Dedifferentiated amniotic fluid mesenchymal stem cell (primary cell): Measurements from ENCODE around the gene LYRM2.
A peak's percentile ranks its signal among the peaks of the same experiment; 100 is the strongest.

Source experiments
- DNase-seq: peaks from one replicate; pipeline ENCODE4 v3.0.0-alpha.2; 2016; ENCODE audit errors: extremely low spot score

The LYRM2 gene, protein sequence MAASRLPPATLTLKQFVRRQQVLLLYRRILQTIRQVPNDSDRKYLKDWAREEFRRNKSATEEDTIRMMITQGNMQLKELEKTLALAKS

DNA sequence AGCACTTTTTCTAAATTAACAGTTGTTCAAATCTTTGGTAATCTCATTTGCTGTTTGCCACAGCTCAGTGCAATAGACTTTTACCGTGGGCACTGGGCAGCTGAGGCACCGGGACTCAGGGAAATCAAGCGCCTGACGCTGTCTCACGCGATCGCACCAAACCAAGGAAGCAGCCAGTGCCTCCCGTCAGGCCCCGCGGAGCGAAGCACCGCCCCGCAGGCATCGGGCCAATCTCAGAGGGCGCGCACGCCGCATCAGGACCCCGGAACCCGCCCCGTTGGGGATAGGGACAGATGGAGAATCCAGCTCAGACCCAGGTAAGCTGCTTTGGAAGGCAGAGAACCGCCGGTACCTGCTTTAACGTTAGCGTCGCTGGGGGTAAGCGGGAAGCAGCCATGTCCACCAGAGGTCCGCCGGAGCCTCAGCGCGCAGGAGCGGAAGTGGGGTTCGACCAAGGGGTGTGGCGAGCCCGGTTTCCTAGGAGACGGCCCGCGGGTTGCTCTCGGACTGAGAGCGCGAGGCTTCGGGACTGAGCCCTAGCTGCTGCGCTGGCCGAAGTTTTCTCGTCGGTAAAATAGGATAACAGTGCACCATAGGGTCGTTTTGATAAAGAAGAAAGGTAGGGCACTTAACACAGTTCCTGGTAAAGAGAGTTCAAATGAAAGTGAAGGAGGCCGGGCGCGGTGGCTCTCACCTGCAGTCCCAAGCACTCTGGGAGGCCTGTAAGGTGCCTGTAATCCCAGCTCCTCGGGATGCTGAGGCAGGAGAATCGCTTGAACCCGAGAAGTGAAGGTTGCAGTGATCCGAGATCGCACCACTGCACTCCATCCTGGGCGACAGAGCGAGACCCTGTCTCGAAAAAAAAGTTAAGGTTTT is at the start of gene LYRM2:
Gene LYRM2 (minus strand): TSS at position 428 of the 876 bp plus-strand sequence. CDS start 31 bp downstream, at position 397.
- DNase-seq: peak; percentile 95

DNA sequence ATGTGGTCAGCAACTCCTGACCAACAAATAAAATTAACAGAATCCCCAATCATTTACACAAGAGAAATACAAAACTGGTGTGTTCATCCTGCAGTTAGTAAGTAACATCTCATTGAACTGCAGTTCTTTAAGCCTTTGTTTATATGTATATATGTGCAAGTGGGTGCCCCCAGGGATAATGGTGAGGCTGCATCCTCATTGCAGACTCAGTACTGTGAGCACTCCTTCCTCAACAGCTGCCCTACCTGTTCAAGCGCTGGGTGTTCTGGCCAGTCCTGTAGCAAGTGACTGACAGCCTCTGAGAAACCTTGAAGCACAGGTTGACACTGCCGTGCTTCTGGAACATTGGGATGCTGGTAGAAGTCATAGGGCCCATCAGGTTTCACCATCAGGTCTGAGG is 49.8 kb upstream of the LYRM2 start:
- no peak for DNase-seq

DNA sequence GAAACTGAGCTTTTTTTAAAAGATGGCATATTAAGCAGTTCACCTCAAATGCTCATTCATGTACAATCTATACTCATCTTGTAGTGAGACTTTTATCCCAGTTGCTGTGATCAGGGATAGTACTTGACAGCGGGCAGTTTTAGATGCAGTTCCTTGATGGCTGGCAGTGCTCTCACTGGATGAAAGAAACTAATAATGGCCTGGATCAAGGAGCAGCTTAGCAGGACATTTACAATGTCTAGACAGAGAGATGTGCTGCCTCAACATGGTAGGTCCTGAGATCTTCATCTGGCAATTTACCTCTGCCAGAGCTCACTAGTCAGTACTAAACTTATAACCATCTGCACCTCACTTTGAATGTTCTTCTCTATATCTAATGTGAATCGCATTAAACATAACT is 46.8 kb upstream of the LYRM2 start:
- DNase-seq: no peak

DNA sequence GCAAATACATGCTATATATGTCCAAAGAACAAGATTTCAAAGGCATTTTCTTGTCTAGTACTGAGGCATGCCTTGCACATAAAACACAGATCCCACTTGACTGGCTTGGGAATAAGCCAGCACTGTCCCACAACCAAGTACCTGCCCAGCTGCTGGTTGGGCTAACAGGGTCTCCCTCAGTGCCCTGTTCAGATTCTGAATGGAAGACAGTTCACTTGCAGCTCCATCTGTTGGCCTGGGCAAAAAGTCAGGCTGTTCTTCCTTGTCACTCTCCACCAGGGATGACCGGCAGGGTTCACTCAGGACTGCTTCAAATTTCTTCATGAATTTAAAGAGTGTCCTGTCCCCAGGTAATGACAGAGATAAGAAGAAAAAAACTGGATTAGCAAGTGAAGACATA is 44.4 kb upstream of the LYRM2 start:
- DNase-seq: no peak

DNA sequence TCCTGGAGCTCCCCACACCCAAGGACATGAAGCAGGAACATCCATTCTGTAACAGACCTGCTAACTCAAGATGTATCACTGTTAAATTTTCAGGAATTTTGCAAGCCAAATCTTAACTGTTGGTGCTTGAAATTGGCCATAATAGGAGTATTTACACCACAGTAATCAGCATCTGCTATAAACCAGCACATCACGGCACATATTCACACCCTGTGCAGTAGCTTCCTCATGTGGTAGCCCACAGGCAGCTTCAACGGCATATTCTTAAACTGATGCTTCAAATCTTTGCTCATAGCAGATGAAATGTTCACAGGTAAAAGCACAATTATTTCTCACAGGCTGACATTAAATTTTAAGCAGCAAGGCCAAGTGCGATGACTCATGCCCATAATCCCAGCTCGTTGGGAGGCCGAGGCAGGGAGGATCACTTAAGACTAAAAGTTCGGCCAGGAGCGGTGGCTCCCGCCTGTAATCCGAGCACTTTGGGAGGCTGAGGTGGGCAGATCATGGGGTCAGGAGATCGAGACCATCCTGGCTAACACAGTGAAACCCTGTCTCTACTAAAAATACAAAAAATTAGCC is 43.5 kb upstream of the LYRM2 start:
- DNase-seq: no peak

DNA sequence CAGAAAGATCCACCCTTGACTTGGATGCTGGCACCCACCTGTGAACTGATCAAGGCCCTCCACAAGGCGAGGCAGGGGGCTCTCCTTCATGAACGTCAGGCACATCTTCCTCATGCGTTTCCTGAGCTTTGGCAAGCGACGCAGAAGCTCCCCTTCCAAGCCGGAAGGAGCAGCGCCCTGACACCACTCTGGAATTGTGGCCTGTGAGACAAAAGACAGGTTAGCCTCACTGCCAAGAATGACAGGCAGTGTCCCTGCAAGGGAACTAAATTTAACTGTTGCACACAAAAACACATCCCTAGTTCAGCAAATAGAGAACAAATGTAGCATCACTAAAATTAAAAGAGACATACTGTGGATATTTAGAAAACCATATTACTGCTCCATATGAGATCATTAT is 42.0 kb upstream of the LYRM2 start:
- DNase-seq: no peak

DNA sequence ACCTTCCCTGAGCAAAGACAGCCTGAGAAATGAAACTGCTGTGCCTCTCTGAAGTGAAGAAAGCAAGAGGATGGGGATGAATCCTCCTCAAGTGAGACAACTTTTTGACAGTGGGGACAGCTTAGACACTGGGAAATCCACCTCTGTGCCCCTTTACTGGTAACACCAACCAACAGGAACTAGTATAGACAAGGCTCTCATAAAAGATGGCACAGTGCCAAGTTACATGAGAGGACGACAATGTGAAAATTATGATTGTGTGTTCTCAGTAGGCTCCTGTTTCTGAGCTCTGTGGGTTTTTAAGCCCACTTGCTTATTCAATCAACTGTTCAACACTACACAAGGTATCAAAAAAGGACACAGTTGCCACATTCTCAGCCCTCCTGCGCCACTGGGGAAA is 41.6 kb upstream of the LYRM2 start:
- DNase-seq: no peak

DNA sequence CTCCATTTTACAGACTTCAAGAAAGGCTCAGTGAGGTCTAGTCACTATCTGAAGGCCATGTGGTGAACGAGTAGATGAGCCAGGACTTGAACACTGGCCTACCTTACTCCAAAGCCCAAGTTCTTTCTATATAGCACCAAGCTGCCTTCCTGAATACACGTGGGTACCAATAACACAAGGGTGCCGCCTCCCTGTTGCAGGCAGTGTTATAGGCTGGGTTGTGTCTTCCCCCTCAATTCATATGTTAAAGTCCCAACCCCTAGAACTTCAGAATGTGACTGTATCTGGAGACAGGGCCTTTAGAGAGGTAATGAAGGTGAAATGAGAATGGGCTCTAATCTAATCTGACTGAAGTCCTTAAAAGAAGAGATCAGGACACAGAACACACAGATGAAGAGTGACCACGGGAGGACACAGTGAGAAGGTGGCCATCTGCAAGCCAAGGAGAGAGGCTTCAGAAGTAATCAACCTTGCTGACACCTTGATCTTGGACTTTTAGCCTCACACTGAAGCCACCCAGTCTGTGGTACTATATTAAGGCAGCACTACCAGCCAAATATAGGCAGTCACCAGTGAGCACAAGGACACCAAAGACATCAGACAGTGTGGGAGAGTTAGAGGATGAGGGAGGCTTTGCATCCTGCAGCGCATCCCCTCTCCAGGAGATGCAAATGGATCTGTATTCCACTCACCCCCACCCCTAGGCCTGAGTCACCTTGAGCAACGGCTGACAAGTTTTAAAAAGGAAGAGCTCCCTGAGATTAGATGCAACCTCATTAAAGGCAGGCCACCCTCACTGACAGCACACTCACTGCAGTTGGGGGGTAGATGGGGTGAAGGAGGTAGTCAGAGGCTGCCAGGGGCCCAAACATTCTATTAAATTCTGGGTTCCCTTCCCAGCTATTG is 40.9 kb upstream of the LYRM2 start:
- DNase-seq: no peak

DNA sequence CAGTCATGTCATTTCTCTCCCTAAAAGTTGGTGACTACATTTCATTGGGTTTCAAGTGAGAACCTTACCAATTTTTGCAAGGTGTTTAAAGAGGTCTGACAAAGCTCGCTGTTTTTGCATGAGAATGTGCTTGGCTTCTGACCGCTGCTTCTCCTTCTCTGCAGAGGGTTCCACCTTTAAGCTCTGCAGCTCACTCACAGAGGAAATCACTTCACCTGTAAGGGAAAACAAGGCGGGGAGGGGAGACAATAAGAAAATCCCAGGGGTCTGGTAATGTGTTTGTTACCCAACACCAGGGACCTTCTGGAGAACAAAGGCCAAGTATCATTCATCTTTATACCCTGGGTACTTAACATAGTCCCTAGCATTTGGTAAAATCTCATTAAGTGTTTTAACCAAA is 40.0 kb upstream of the LYRM2 start:
- no peak for DNase-seq

DNA sequence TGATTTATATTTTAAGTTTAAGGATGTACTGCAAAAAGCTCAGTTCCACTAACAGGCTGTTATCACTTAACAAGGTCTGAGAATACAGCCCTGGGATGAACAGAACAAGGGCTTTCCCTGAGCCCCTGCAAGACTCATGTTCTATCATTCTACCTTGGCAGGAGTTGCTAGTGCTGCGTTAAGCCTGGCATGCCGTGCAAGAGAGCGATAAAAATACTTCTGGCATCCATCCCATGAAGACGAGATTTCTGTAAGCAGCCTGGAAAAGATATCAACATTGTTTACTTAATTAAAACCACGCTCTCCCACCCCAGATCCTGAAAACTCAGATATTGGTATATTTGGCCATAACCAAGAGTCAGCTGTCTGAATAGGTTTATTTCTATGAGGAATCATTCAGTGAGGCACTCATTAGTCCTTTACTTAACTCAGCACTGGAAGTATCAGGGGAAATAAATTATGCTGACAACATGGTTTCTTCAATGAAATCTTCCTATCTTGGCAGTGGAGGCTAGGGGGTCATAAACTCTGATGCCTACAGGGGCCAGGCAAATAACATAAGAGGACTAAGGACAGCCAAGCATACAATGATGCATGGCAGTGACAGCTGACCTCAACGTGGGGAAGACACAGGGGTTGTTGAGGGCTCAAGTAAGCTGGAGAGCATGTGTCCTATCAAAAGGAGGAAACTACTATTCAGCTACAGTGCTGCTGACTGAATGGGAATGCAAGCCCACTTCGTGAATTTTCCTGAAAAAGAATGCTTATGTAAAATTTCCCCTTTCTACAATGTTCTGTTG is 37.6 kb upstream of the LYRM2 start:
- DNase-seq: no peak

DNA sequence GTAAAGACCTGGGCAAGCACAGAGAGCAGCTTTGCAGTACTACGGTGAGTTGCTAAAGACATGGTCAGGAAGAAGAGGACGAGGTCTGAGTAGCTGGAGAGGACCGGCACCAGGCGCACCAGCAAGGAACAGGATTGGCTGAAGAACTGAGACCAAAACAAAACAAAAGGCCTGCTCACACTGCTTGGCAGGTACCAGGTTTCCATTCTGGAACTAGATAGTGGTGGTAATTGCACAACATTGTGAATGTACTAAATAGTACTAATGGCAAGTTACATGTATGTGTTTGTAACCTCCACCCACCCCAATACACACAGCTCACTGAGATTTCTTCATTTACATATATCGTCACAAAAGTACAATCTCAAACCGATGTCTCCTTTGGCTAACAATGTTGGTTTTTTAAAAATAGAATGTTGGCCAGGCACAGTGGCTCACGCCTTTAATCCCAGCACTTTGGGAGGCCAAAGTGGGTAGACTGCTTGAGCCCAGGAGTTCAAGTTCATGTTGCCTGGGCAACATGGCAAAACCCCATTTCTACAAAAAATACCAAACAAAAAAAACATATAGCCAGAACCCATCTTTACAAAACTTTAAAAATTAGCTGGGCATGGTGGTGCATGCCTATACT is 32.5 kb upstream of the LYRM2 start:
- DNase-seq: no peak

DNA sequence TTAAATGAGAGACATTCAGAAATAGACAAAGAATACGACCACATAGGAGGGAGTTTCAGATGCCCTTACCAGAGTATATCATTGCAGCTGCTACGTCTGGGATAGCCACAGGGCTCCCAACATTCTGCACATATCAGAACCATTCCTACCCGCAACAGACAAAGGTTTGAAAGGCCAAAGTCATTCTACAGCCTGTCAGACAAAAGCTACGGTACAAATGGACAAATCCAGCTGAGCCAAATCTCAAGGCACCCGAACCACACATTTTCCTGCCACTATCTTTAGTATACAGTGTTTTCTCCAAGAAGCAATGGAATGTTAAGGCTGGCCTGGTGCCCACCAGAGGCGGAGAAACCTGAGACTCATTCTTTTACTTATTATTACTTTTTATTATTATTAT is 30.5 kb upstream of the LYRM2 start:
- DNase-seq: no peak

DNA sequence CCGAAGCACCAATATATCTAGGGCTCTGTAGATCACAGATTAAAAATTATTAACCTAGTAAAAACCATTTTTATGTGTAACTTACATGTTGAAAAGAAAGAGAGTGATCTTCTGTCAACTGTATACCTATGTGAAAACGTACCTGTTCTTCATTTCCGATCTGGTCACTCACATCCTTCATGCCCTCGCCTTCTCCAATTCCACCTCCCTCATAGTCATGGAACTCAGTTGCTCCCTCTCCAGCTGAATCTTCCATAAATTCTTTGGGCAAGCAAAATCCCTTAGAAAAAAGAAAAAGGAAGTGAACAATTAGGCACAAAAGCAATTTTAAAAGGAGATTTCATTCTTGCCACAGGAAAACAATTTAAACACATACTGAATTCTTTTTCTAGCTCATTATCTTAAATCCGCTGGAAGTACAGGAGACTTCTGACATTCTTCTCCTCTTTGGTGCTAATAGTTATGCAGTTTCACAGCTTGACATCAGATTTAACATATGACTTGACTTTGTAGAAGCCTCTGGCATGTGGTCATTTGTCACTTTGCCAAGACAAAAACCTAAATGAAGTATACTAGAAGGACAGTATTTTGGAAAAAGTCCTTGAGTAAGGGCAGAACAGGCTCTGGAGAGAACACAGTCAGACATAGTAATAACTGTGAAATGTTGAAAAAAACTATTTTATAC is 29.5 kb upstream of the LYRM2 start:
- DNase-seq: peak; percentile 51

DNA sequence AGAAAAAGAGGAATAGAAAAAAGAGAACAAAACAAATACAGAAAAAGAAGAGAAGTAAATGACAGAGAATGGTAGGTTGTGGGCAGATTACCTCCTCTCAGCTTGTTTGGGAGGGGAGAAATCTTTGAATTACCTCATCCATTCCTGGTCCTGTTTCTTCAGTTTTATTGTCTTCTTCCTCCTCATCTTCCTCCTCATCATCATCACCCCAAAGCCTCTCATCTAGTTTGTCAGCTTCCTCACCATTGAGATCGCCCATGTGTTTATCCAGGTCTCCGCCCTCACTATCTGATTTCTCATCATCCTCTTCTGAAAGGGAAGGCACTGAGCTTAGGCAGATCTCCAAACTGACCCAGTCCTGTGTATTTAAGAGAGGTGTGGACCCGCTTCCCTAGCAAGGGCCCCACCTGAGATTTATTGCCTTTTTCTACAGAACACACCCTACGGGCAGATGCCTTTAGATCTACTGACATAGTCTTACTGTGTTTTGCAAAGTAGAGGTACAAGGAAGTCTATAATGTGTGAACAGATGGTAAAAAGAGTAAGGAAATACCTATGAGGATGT is 24.2 kb upstream of the LYRM2 start:
- no peak for DNase-seq

DNA sequence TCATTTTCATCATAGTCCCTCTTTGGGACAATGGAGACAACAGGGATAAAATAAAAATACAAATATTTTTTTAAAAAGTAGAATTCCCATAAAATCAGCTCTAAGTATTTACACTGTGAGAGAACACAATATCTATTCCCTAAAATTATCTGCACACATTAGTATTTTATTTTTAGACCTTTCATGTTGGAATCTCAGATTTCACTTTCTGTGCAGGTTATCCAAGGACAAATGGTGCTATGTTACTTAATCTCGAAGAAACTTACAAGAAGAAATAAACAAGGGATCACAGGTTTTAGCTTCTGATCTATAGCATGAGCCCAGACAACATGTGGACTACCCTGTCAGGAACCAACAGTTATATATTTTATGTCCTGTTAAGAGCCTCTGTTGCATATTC is 23.0 kb upstream of the LYRM2 start:
- DNase-seq: no peak

DNA sequence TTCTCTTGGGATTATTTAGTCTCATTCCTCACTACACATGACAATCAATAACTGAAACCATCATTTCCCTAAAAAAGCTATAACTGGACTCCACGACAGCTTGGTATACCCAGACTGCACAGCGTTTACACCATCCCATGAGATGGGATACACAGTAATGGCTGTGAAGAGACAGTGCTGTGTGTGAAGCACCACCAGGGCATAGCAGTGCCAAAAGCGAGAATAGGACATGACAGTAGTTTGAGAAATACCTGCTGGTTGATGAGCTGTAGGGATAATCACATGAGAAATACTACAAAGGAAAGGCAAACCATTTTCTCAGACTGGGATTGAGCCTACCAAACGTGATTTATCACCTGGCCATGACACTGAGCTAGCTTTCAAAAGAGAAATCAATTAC is 22.4 kb upstream of the LYRM2 start:
- DNase-seq: no peak

DNA sequence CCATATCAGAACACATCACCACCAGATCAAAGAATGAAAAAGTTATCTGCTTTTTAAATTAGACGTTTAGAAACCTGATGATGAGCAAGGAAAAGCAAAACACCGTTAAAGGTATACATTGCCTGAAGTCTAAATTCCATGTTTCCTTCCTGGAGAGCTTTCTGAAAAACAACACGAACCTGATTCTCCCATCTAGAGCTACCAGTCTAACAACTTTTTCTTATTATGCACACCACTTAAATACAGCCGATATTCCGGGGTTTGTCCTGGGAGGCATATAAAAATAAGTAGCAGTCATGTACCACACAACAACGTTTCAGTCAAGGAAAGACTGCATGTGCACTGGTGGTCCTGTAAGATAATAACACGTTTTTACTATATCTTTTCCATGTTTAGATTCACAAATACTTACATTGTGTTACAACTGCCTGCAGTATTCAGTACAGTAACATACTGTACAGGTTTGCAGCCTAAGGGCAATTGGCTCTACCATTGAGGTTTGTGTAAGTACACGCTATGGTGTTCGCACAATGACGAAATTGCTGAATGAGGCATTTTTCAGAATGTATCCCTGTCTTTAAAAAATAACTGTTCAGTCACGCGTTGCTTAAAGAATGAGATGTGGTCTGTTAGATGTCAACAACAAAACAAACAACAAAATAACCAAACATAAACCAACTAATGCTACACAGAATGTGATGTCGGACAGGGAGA is 19.1 kb upstream of the LYRM2 start:
- DNase-seq: no peak

DNA sequence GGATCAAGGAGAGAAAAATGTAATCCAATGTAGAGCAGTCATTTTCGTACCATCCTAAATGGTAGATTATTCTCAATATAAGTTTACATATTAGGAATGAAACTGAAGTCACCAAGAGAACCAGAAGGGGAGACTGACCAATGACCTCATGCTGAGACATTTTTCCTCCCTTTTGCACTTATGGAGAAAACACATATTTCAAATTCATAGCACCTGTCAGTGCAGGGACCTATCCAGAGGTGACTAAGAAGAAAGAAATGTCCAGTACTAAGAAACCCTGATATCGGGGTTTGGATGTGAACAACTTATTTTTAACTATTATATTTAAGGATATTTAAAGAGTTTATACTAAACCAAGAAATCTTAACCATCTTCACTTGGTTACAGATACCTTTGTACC is 16.6 kb upstream of the LYRM2 start:
- DNase-seq: no peak

DNA sequence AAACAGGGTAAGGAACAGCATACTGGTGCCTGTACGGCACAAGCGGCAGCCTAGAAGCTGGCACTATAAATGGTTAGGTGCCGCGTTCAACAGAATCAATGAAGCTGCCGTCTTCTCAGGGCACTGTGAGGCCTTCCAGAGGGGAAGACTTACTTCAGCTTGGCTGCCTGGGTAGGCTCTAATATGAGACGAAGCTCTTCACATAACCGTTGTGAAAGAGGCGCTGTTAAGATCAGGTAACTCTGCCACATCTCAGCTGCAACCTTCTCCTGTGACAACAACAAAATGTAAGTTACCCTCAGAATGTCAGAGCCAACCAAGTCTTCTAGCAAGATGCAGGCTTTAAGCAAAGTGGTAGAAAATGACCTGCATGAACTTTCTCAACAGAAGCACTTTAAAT is 12.0 kb upstream of the LYRM2 start:
- DNase-seq: no peak
